ENCODE results near the gene TBC1D32. TPM values are rescaled to one million over a fixed set of nuclear protein-coding genes. Genes with fewer than 3 reads are reported as not detected.
A peak's percentile ranks its signal among the peaks of the same experiment; 100 is the strongest.
"Not testable (repeated sequence)": the region's sequence is repeated elsewhere in the genome, so short reads cannot be mapped to it uniquely, and the experiment has no call there.

Gene TBC1D32
- total and polyA plus RNA-seq, 3 experiments from 2014 or later: 2.7 to 6.6 (median 4.9) TPM

DNA sequence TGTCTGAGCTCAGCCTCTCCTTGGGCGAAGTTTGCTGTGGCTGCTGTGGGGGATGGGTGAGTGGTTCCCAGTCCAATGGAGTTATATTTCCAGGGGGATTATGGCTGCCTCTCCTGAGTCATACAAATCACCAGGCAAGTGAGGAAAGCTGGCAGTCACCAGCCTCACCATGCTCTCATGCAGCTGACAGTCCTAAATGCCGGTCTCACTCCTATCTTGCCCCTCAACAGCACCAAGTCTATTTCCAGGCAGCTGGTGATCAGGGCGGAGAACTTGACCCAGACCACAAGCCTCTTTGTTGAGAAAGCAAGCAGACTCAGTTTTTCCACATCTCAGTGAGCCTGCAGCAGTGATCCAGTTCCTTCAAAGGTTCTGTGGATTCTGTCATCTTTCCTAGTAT lies 98.9 kb downstream of the TBC1D32 start:
- peaks cover 14 to 84% (median 40%) of the 10 kb centered on the region in 3 donors for H3K36me3 Mint-ChIP-seq
- H3K9me3 Mint-ChIP-seq: peaks cover 0 to 35% (median 5%) of the 10 kb centered on the region in 5 donors
- H3K27ac Mint-ChIP-seq: no peak overlapping the region
- CTCF ChIA-PET: no interaction called here
- H3K27ac ChIP-seq (ENCODE audit: low read depth, low read length): no peak overlapping the region
- H3K4me1 Mint-ChIP-seq: peaks cover 0 to 12% (median 0%) of the 10 kb centered on the region in 3 donors
- no peak for DNase-seq
- no peak overlapping the region for H3K4me3 ChIP-seq (ENCODE audit: low read length)
- no peaks in the 10 kb centered on the region for H3K36me3 ChIP-seq (ENCODE audit: insufficient read depth, low read length)
- no peaks in the 10 kb centered on the region for H3K9me3 ChIP-seq (ENCODE audit: low read length)
- no peaks in the 10 kb centered on the region for H3K27me3 ChIP-seq (ENCODE audit: insufficient read depth, low read length, poor library complexity, severe bottlenecking)
- H3K4me3 Mint-ChIP-seq: no peak overlapping the region
- POLR2A ChIA-PET: no interaction called here
- no peaks in the 10 kb centered on the region for H3K4me1 ChIP-seq (ENCODE audit: insufficient read depth, low read length)
- H3K27me3 Mint-ChIP-seq: no peaks in the 10 kb centered on the region

DNA sequence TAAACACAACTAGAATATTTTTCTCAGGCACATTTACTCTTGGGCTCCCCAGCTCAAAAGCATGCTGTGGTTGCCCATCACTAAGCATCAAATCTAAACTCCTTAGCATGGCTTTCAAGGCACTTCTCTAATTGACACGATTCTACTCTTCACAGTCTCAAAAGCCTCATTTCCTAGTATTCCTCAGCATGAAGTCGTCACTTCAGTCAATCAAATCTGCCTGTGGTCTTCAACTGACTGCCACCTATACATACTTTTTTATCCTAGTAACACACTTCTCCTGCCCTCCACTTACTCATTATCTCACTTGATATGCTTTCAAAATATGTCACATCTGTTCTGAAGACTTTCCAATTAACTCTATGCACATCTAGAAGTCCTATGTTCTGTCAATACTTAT lies 110.3 kb downstream of the TBC1D32 start:
- Histone ChIP-seq H3K9me3 (ENCODE audit: low read length) (no peaks in the 10 kb centered on the region), H3K27me3 (ENCODE audit: insufficient read depth, low read length, poor library complexity, severe bottlenecking) (no peaks in the 10 kb centered on the region), H3K4me1 (ENCODE audit: insufficient read depth, low read length) (no peaks in the 10 kb centered on the region), H3K27ac (ENCODE audit: low read depth, low read length) (no peak overlapping the region), H3K4me3 (ENCODE audit: low read length) (no peak overlapping the region), H3K36me3 (ENCODE audit: insufficient read depth, low read length) (no peaks in the 10 kb centered on the region)
- no peak overlapping the region for H3K4me3 Mint-ChIP-seq
- no peaks in the 10 kb centered on the region for H3K4me1 Mint-ChIP-seq
- ChIA-PET POLR2A (no interaction called here), CTCF (no interaction called here)
- no peak for DNase-seq
- no peaks in the 10 kb centered on the region for H3K27me3 Mint-ChIP-seq
- peaks cover 19 to 41% (median 30%) of the 10 kb centered on the region in 3 donors for H3K36me3 Mint-ChIP-seq
- peaks cover 0 to 1% (median 0%) of the 10 kb centered on the region in 5 donors for H3K9me3 Mint-ChIP-seq
- no peak overlapping the region for H3K27ac Mint-ChIP-seq

DNA sequence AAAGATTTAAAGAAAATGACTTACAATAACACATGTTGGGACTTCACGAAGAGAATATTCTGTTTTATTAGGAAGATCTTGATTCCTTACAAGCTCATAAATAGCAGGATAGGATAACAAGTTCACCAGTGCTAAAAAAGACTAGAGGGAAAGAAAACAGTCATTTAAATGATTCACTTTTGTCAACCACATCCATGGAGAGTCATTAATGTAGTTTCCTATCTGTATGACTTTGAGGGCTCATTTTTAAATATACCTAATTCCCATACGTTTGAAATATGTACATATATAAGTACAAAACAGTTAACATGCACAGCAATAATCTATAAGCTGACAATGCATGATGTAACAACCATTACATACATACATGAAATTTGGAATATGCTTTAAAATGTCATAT lies 111.1 kb downstream of the TBC1D32 start:
- Histone ChIP-seq H3K36me3 (ENCODE audit: insufficient read depth, low read length) (no peaks in the 10 kb centered on the region), H3K4me3 (ENCODE audit: low read length) (no peak overlapping the region), H3K27ac (ENCODE audit: low read depth, low read length) (no peak overlapping the region), H3K27me3 (ENCODE audit: insufficient read depth, low read length, poor library complexity, severe bottlenecking) (no peaks in the 10 kb centered on the region), H3K4me1 (ENCODE audit: insufficient read depth, low read length) (no peaks in the 10 kb centered on the region), H3K9me3 (ENCODE audit: low read length) (no peaks in the 10 kb centered on the region)
- ChIA-PET CTCF (no interaction called here), POLR2A (no interaction called here)
- DNase-seq: no peak
- H3K4me1 Mint-ChIP-seq: no peaks in the 10 kb centered on the region
- no peaks in the 10 kb centered on the region for H3K27me3 Mint-ChIP-seq
- no peak overlapping the region for H3K4me3 Mint-ChIP-seq
- H3K9me3 Mint-ChIP-seq: peaks cover 0 to 5% (median 0%) of the 10 kb centered on the region in 5 donors
- H3K27ac Mint-ChIP-seq: no peak overlapping the region
- H3K36me3 Mint-ChIP-seq: peaks cover 24 to 46% (median 36%) of the 10 kb centered on the region in 3 donors

DNA sequence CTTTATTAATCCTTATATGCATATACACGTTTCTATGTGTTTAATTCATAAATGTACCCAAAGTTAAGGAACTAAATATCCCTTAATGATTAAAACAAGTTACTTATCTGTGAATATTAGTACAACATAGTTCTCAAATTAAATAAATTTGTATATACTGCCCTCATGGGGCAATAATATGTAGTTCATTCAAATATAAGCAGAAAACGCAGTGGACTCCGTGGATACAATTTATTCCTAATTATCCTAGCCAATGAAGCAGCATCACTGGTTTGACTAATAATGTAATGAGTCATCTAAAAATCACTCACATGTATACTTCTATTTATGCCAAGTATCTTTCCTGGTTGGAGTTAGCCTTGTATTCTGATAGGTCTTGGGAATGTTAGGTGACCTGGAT lies 111.6 kb downstream of the TBC1D32 start:
- Mint-ChIP-seq H3K4me1 (no peaks in the 10 kb centered on the region), H3K9me3 (peaks cover 0 to 5% (median 0%) of the 10 kb centered on the region in 5 donors), H3K27me3 (no peaks in the 10 kb centered on the region), H3K36me3 (peaks cover 29 to 49% (median 41%) of the 10 kb centered on the region in 3 donors), H3K4me3 (no peak overlapping the region), H3K27ac (no peak overlapping the region)
- H3K9me3 ChIP-seq (ENCODE audit: low read length): no peaks in the 10 kb centered on the region
- no peak overlapping the region for H3K4me3 ChIP-seq (ENCODE audit: low read length)
- H3K4me1 ChIP-seq (ENCODE audit: insufficient read depth, low read length): no peaks in the 10 kb centered on the region
- CTCF ChIA-PET: no interaction called here
- H3K27ac ChIP-seq (ENCODE audit: low read depth, low read length): no peak overlapping the region
- POLR2A ChIA-PET: no interaction called here
- no peaks in the 10 kb centered on the region for H3K36me3 ChIP-seq (ENCODE audit: insufficient read depth, low read length)
- DNase-seq: no peak
- no peaks in the 10 kb centered on the region for H3K27me3 ChIP-seq (ENCODE audit: insufficient read depth, low read length, poor library complexity, severe bottlenecking)

DNA sequence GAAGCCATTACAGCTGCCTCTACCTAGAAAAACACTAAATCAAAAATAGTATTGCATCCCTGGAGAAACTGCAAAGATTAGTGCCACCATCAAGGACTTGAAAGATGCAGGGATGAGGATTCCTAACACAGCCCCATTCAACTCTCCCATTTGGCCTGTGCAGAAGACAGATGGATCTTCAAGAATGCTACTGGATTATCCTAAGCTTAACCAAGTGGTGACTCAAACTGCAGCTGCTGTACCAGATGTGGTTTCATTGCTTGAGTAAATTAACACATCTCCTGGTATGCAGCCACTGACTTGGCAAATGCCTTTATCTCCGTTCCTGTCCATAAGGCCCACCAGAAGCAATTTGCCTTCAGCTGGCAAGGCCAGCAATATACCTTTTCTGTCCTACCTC lies 117.4 kb downstream of the TBC1D32 start:
- DNase-seq: no peak
- no peak overlapping the region for H3K4me3 Mint-ChIP-seq
- Histone ChIP-seq H3K9me3 (ENCODE audit: low read length) (no peaks in the 10 kb centered on the region), H3K27ac (ENCODE audit: low read depth, low read length) (no peak overlapping the region), H3K4me1 (ENCODE audit: insufficient read depth, low read length) (no peaks in the 10 kb centered on the region), H3K27me3 (ENCODE audit: insufficient read depth, low read length, poor library complexity, severe bottlenecking) (no peaks in the 10 kb centered on the region), H3K36me3 (ENCODE audit: insufficient read depth, low read length) (no peaks in the 10 kb centered on the region), H3K4me3 (ENCODE audit: low read length) (no peak overlapping the region)
- H3K27ac Mint-ChIP-seq: no peak overlapping the region
- POLR2A ChIA-PET: no interaction called here
- no peaks in the 10 kb centered on the region for H3K4me1 Mint-ChIP-seq
- no peaks in the 10 kb centered on the region for H3K27me3 Mint-ChIP-seq
- H3K36me3 Mint-ChIP-seq: peaks cover 57 to 87% (median 86%) of the 10 kb centered on the region in 3 donors
- H3K9me3 Mint-ChIP-seq: peaks cover 0 to 39% (median 14%) of the 10 kb centered on the region in 5 donors
- CTCF ChIA-PET: no interaction called here

DNA sequence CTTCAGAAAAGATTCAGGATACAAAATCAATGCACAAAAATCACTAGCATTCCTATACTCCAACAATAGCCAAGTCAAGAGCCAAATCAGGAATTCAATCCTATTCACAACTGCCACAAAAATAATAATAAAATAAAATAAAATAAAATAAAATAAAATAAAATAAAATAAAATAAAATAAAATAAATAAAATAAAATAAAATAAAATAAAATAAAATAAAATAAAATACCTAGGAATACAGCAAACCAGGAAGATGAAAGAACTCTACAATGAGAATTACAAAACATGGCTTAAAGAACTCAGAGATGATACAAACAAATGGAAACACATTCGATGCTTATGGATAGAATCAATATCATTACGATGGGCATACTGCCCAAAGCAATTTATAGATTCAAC lies 120.9 kb downstream of the TBC1D32 start:
- H3K27ac ChIP-seq (ENCODE audit: low read depth, low read length); H3K4me1 ChIP-seq (ENCODE audit: insufficient read depth, low read length); H3K4me1 Mint-ChIP-seq; CTCF ChIA-PET; H3K9me3 ChIP-seq (ENCODE audit: low read length); H3K27me3 Mint-ChIP-seq; H3K4me3 ChIP-seq (ENCODE audit: low read length); H3K36me3 ChIP-seq (ENCODE audit: insufficient read depth, low read length); DNase-seq; POLR2A ChIA-PET; H3K4me3 Mint-ChIP-seq; H3K27me3 ChIP-seq (ENCODE audit: insufficient read depth, low read length, poor library complexity, severe bottlenecking): not testable (repeated sequence)
- Mint-ChIP-seq H3K9me3 (peaks cover 1 to 40% (median 12%) of the 10 kb centered on the region in 5 donors), H3K27ac (peak overlapping the region in 1 of 8 donors; percentile 29), H3K36me3 (peaks cover 42 to 87% (median 66%) of the 10 kb centered on the region in 3 donors)

DNA sequence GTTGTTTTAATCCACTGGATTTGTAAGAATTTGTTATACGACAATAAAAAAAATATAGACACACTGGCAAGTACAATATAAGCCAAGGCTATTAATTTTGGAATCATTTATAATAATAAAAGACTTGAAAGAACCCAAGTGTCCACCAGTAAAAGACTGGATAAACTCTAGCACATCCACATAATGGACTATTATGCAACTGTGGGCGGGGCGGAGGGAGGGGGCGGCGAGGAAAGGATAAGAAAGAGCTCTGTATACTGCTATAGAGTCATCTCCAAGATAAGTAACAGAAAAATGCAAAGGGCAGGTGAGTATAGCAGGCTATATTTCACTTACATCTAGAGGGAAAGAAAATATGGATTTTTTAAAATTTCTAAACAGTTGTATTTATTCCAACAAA lies 123.3 kb downstream of the TBC1D32 start:
- no peaks in the 10 kb centered on the region for H3K9me3 ChIP-seq (ENCODE audit: low read length)
- Mint-ChIP-seq H3K4me1 (no peaks in the 10 kb centered on the region), H3K36me3 (peaks cover 25 to 72% (median 50%) of the 10 kb centered on the region in 3 donors), H3K27ac (no peak overlapping the region), H3K9me3 (peaks cover 2 to 26% (median 12%) of the 10 kb centered on the region in 5 donors), H3K4me3 (no peak overlapping the region), H3K27me3 (no peaks in the 10 kb centered on the region)
- DNase-seq: no peak
- H3K27ac ChIP-seq (ENCODE audit: low read depth, low read length): no peak overlapping the region
- no peak overlapping the region for H3K4me3 ChIP-seq (ENCODE audit: low read length)
- H3K36me3 ChIP-seq (ENCODE audit: insufficient read depth, low read length): no peaks in the 10 kb centered on the region
- ChIA-PET POLR2A (no interaction called here), CTCF (no interaction called here)
- H3K27me3 ChIP-seq (ENCODE audit: insufficient read depth, low read length, poor library complexity, severe bottlenecking): no peaks in the 10 kb centered on the region
- no peaks in the 10 kb centered on the region for H3K4me1 ChIP-seq (ENCODE audit: insufficient read depth, low read length)

DNA sequence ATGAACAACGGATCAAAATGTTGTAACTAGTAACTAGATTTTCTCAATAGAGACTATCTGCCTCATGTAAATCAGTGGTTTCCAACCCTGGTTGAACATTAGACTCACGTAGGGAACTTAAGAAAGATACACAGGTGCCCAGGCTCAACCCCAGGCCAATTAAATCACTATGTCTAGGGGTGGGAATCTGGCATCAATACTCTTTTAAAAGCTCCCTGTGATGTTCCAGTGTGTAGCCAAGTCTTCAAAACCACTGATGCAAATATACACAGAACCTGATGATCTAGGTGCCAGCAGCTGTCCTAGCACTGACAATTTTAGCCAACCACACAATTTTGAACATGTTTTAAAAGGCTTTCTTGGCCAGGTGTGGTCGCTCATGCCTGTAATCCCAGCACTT lies 128.7 kb downstream of the TBC1D32 start:
- DNase-seq: no peak
- Histone ChIP-seq H3K9me3 (ENCODE audit: low read length) (no peaks in the 10 kb centered on the region), H3K27ac (ENCODE audit: low read depth, low read length) (no peak overlapping the region), H3K4me3 (ENCODE audit: low read length) (no peak overlapping the region), H3K4me1 (ENCODE audit: insufficient read depth, low read length) (no peaks in the 10 kb centered on the region), H3K27me3 (ENCODE audit: insufficient read depth, low read length, poor library complexity, severe bottlenecking) (no peaks in the 10 kb centered on the region), H3K36me3 (ENCODE audit: insufficient read depth, low read length) (no peaks in the 10 kb centered on the region)
- CTCF ChIA-PET: no interaction called here
- Mint-ChIP-seq H3K36me3 (peaks cover 11 to 46% (median 18%) of the 10 kb centered on the region in 3 donors), H3K4me3 (no peak overlapping the region), H3K9me3 (peaks cover 0 to 2% (median 1%) of the 10 kb centered on the region in 5 donors), H3K4me1 (no peaks in the 10 kb centered on the region), H3K27me3 (no peaks in the 10 kb centered on the region), H3K27ac (no peak overlapping the region)
- POLR2A ChIA-PET: no interaction called here

DNA sequence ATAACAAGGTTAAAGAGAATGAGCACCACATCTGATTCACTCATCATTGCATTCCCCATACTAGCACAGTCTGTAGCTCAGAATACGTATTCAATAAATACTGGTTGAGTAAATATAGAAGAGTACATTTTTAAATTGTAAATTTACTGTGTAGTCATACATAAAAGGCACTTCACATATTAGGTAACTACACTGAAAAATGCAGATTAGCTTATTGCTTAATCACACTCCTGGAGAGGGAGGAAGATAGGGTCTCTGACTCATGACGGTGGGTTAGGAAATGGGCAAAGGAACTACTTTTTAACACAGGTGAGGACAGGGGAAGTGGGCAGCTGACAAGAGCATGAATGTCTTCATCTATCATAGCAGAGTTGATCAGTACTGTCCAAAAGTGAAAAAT lies 133.2 kb downstream of the TBC1D32 start:
- Histone ChIP-seq H3K27me3 (ENCODE audit: insufficient read depth, low read length, poor library complexity, severe bottlenecking) (no peaks in the 10 kb centered on the region), H3K4me1 (ENCODE audit: insufficient read depth, low read length) (no peaks in the 10 kb centered on the region), H3K9me3 (ENCODE audit: low read length) (no peaks in the 10 kb centered on the region), H3K27ac (ENCODE audit: low read depth, low read length) (no peak overlapping the region), H3K4me3 (ENCODE audit: low read length) (no peak overlapping the region), H3K36me3 (ENCODE audit: insufficient read depth, low read length) (no peaks in the 10 kb centered on the region)
- no peak for DNase-seq
- Mint-ChIP-seq H3K9me3 (no peaks in the 10 kb centered on the region), H3K36me3 (peaks cover 13 to 40% (median 18%) of the 10 kb centered on the region in 3 donors), H3K27ac (peak overlapping the region in 1 of 8 donors; percentile 25), H3K4me3 (no peak overlapping the region), H3K4me1 (no peaks in the 10 kb centered on the region), H3K27me3 (no peaks in the 10 kb centered on the region)
- ChIA-PET CTCF (no interaction called here), POLR2A (no interaction called here)
